GM10266 (cell line): Measurements from ENCODE around the gene MYL10.

ENCODE experiments used
- DNase-seq: peaks from one replicate; pipeline ENCODE4 v3.0.0; 2012; ENCODE audit errors: extremely low spot score
- TF ChIP-seq, protein P1 (sequence below): IDR thresholded peaks from 2 replicates; pipeline ENCODE4 v1.5.1; 2012; ENCODE audit warnings: mild to moderate bottlenecking, low read depth; ENCODE audit not compliant: control insufficient read depth, insufficient read depth; ENCODE audit errors: missing control alignments

Gene MYL10

DNA sequence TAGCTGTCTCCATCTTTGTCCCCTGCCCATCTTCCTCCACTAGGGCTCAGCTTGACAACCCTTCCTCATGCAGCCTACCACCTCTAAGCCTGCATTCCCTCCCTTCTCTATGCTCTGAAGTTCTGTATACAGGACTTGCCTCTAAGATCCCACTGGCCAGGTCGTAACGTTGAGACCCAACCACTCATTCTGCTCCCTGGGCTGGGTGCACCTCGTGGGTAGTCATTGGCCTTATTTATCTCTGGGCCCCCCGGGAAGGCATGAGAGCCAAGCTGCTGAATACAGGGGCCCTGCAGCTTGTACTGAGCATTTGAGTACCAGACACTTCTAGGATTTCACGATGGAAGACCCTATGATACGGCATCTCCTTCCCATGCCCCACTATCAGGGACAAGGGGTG is 31.2 kb downstream of the MYL10 start:
- no peak for DNase-seq
- TF ChIP-seq, protein P1, sequence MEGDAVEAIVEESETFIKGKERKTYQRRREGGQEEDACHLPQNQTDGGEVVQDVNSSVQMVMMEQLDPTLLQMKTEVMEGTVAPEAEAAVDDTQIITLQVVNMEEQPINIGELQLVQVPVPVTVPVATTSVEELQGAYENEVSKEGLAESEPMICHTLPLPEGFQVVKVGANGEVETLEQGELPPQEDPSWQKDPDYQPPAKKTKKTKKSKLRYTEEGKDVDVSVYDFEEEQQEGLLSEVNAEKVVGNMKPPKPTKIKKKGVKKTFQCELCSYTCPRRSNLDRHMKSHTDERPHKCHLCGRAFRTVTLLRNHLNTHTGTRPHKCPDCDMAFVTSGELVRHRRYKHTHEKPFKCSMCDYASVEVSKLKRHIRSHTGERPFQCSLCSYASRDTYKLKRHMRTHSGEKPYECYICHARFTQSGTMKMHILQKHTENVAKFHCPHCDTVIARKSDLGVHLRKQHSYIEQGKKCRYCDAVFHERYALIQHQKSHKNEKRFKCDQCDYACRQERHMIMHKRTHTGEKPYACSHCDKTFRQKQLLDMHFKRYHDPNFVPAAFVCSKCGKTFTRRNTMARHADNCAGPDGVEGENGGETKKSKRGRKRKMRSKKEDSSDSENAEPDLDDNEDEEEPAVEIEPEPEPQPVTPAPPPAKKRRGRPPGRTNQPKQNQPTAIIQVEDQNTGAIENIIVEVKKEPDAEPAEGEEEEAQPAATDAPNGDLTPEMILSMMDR = no peak

DNA sequence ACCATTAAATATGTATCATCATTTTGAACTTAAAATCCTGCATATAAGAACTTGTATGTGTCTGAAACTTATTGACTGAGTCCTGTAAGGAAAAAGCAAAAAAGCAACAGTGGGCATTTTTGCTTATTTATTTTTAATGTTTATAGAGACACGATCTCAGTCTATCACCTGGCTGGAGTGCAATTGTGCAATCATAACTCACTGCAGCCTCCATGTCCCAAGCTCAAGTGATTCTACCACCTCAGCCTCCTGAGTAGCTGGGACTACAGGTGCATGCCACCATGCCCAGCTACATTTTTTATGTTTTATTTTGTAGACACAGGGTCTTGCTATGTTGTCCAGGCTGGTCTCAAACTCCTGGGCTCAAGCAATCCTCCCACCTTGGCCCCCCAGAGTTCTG is 32.2 kb downstream of the MYL10 start:
- DNase-seq = no peak
- TF ChIP-seq, protein P1 = no peak

DNA sequence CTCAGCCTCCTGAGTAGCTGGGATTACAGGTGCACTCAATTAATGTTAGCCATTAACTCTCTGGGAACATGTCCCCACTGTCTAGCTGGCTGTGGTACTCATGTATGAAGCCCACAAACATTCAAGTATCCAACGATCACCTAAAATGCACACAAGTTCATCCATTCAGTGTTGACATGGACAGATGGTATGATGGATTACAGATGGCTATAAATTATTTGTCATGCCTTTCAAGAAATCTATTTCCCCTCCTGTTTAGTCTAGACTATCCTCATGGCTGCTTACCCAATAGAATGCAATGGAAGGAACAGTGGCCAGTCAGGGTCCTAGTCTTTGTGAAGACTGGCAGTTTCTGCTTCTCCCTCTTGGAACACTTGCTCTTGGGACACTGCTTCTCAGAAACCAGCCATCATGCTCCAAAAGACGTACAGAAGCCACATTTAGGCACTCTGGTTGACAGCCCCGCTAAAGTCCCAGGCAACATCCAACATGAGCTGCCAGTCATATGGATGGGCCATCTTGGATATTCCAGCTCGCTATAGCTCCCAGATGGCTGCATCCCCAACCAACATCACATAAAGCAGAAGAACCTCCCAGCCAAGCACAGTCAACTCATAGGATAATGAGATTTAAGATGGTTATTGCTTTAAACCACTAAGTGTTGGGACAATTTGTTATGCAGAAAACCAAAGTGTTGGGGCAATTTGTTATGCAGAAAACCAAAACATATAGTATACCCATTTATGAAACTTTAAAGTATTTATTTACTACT is 33.1 kb downstream of the MYL10 start:
- TF ChIP-seq, protein P1 = no peak
- DNase-seq = no peak

DNA sequence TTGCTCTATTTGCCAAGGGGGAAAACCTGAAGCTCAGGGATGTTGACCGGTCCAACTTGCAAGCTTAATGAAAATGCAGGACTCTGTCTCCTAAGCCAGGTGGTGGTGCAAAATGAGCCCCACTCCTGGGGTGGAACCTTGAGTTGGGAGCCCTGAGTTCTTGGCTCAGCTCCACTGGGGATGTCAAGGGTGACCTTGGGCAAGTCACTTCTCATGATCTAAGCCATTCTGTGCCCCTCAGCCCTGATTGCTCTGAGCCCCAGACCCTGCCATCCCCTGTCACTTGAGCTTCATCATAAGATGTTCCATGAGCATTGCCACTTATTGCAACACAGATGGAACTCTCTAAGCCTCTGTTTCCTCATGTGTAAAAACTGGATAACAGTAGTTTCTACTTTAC is 33.9 kb downstream of the MYL10 start:
- TF ChIP-seq, protein P1 = no peak
- no peak for DNase-seq

DNA sequence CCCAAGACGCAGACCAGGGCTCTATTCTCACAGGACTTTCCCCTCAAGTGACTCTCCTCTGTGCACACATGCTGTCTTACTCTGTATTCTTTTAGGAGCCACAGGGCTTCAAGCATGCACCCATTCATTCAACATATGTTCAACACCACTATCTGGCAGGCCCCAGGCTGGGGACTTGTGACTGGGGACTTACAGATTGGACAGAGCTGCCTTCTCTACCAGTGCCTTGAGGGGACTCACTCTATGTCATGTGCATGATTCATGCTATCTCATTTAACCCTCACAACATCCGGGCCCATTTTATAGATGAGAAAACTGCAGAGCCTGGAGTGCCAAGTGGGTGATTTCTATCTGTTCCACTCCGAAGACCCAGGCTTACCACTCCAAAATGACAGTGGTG is 34.3 kb downstream of the MYL10 start:
- no peak for DNase-seq
- TF ChIP-seq, protein P1 = no peak

DNA sequence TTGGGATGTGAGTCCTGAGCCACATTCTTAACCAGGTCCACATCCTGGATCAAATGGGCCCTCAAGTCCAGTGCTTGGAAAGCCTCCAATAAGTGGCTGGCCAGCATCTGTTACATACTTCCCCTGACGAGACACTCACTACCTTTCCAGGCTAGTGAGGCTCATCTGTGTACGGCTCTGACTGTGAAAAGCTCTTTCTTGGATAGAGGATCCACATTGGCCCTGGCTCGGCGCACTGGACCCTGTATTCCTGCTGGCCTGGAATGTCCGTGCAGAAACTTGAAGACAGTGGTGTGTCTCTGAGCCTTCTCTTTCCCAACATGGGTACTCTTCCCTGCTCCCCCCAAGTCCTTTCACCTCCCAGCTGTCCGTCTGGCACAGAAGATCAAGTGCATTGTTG is 35.5 kb downstream of the MYL10 start:
- no peak for DNase-seq
- TF ChIP-seq, protein P1 = no peak

DNA sequence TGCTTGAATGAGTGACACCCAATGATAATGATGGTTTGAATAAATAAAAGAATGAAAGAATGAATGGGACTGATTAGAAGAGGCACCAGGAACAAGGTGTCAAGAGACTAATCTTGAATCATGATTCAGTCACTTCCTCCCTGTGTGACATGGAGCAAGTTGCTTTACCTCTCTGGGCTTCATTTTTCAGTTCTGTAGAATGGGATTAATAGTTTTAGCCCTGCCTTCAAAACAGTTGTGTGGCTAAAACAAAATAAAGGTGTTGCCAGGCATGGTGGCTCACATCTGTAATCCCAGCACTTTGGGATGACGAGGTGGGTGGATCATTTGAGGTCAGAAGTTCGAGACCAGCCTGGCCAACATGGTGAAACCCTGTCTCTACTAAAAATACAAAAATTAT is 37.6 kb downstream of the MYL10 start:
- TF ChIP-seq, protein P1 = no peak
- peak; percentile 1 for DNase-seq
